Liver (tissue), 3 donors: ENCODE measurements around the gene TMEM106B.

ENCODE experiments used
- ATF3 ChIP-seq: IDR thresholded peaks from 2 replicates; pipeline ENCODE4 v1.6.1; 2016; ENCODE audit warnings: antibody characterized with exemption
- CTCF ChIP-seq: fragments of 150-350 bp; IDR thresholded peaks from 2 replicates; pipeline ENCODE4 v1.5.1; 2017; ENCODE audit warnings: improper control_type of control experiment, low read depth, low read length; ENCODE audit not compliant: missing input control
- FOXA1 ChIP-seq: IDR thresholded peaks from 2 replicates; pipeline ENCODE4 v1.6.1; 2016; ENCODE audit warnings: antibody characterized with exemption
- GABPA ChIP-seq, 2 donors: IDR thresholded peaks in 1 of 2; conservative IDR thresholded peaks in 1 of 2; 2 replicates each; pipeline ENCODE4 v1.6.1; 2016; ENCODE audit warnings: antibody characterized with exemption in 2 of 2, mild to moderate bottlenecking in 1 of 2, moderate library complexity in 1 of 2
- JUND ChIP-seq, 2 donors: IDR thresholded peaks; 2 replicates each; pipeline ENCODE4 v1.6.1; 2016; ENCODE audit warnings: antibody characterized with exemption in 2 of 2
- MAX ChIP-seq: IDR thresholded peaks from 2 replicates; pipeline ENCODE4 v1.6.1; 2016; ENCODE audit warnings: antibody characterized with exemption
- REST ChIP-seq: IDR thresholded peaks from 2 replicates; pipeline ENCODE4 v1.6.1; 2016; ENCODE audit warnings: antibody characterized with exemption, mild to moderate bottlenecking
- TAF1 ChIP-seq: conservative IDR thresholded peaks from 2 replicates; pipeline ENCODE4 v1.6.1; 2016; ENCODE audit warnings: antibody characterized with exemption, mild to moderate bottlenecking
- donor health status: healthy.
- donor health status: healthy.

- TF ChIP-seq CTCF = no peak
- TF ChIP-seq REST = no peak
- TF ChIP-seq TAF1 = no peak
- no peak for TF ChIP-seq FOXA1
- TF ChIP-seq ATF3 = no peak
- no peak for TF ChIP-seq GABPA (IDR thresholded peaks at IDR 0.05 in 1 of 2, conservative IDR thresholded peaks at IDR 0.05 in 1 of 2)
- TF ChIP-seq JUND (IDR thresholded peaks at IDR 0.05) = no peak
- no peak for TF ChIP-seq MAX
These were observed 32.8 kb upstream of the TMEM106B start for GRCh38 chr7:12178317-12178716.
